GM21528 (cell line): ENCODE results near the gene NAA16.
"Not testable (repeated sequence)": the region's sequence is repeated elsewhere in the genome, so short reads cannot be mapped to it uniquely, and the experiment has no call there.

ENCODE experiments used
- ATAC-seq: cut with Tn5 transposase; IDR thresholded peaks from one replicate; pipeline ENCODE4 v1.9.1; 2021; ENCODE audit warnings: mild to moderate bottlenecking, moderate library complexity; ENCODE audit not compliant: unreplicated experiment, low FRiP score

The NAA16 gene

DNA sequence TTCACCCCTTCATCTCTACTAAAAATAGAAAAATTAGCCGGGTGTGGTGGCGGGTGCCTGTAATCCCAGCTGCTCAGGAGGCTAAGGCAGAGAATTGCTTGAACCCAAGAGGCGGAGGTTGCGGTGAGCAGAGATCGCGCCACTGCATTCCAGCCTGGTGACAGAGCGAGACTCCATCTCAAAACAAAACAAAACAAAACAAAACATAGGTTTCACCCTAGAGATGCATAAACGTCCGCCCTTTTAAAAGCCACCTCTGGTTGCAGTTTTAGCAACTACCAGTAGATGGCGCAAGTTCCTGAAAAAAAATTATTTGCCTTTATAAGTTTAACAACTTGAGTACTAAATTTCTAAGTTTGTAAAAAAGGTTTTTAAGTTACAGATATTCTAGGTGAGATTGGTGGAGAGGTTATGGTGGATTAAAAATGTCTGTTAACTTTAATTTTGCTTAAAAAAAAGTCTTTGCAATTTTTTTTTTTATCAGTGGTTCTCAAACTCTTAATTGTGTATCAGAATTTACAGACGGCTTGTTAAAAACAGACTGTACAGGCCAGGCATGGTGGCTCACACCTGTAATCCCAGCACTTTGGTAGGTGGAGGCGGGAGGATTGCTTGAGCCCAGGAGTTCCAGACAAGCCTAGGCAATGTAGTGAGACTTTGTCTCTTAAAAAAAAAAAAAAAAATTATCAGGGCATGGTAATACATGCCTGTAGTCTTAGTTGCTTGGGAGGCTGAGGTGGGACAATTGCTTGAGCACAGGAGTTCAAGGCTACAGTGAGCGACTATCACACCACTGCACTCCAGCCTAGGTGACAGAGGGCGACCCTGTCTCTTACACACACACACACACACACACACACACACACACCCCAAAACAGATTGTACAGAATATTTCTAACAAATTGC is 42.1 kb downstream of the NAA16 start:
- ATAC-seq = no peak

DNA sequence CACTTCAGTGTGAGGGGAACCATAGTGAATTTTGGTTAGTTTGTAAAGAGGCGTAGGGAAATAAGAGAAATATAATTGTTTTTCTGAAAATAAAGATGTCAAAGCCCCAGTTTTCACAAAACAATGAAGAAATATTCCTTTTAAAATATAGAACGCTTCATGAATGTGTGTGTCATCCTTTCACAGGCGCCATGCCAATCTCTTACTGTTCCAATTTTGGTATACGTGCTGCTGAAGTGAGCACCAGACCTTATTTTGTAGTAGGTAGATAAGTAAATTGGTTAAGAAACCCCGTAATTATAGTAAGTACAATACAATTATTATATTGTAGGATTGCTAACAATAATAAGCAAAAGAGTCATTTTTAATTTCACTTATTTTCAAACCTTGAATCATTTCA is 43.3 kb downstream of the NAA16 start:
- no peak for ATAC-seq

DNA sequence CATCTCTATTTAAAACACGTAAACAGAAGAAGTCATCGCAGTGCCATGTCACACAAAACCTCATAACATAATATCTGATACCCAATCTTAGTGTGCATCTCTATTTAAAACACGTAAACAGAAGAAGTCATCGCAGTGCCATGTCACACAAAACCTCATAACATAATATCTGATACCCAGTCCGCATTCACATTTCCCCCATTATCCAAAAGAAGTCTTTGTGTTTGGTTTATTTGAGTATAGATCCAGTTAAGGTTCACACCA is 45.2 kb downstream of the NAA16 start:
- not testable (repeated sequence) for ATAC-seq

DNA sequence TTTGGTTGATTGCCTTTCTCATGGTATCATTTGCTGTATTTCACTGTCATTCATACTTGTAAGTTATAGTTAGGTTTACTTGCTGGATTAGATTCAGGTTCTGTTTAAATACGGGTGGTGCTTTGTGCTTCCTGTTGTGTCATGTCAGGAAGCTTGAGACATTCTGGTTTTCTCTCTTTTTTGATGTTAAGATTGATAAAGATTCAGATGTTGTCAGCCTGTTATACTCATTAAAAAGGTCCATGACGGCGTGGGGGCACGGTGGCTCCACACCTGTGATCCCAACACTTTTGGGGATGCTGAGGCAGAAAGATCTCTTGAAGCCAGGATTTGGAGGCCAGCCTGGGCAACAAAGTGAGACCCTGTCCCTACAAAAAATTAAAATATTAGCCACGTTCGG is 45.7 kb downstream of the NAA16 start:
- ATAC-seq = no peak

DNA sequence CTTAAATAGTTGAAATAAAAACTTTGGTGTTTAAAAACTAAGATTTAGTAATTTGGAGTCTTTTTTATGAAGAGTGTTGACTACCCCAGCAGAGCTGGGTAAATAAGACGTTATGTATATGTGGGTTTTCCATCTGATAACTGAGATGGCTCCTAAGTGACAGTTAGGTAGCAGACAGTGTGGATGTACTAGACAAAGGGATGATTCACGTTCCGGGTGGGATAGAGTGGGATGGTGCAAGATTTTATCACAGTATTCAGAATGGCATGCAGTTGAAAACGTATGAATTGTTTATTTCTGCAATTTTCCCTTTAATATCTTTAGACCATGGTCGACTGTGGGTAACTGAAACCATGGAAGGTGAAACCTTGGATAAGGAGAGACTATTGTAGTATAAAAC is 50.4 kb downstream of the NAA16 start:
- ATAC-seq = no peak

DNA sequence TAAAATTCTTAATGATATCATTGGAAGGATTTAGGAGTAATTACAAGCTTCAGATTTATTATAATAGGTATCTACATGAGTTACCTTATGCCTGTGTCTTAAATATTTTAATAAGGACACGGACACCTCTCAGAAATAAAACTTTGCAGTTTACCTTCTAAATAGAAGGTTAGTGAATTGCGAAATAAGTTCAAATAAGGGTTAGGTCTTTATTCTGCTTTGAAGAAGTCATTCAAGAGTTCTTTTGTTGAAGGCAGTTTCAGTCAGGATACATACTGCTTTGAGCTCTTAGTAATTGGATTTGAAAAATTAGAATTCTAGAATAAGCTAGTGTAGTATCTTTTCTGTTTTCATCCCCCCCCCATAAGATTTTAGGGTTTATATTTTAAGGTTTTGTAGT is 53.0 kb downstream of the NAA16 start:
- ATAC-seq = no peak

DNA sequence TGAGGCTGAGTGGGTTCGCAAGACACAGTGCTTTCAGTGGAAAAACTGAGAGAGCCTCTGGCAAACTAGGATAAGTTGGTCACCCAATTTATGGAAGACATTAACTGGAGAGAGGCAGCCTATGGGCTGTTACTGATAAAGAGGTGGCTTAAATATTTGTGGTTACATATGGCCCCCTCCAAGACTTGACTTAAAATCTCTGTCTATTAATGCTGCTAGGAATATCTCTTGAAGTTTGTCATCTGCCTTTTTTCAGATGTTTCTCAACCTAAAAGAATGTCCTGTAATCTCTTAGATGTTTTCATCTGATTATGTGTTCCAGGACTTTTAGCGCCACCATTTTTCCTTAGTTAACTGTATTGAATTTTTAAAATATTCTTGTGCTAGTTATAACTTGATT is 54.6 kb downstream of the NAA16 start:
- ATAC-seq = no peak

DNA sequence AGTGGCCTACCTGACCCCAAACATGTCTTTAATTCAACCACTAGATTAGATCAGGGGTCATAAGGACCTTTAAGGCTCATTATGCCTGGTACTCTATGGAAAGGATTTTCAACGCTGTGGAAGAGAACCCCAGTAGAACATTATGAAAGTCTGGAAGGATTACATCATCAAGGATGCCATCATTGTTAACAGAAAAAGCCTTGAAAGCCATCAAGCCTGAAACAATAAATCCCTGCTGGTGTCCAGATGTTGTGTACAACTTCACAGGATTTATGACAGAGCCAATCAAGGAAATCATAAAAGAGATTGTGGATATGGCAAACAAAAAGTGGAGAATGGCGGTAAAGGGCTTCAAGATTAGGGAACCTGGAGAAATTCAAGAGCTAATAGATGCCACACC is 59.7 kb downstream of the NAA16 start:
- ATAC-seq = no peak

DNA sequence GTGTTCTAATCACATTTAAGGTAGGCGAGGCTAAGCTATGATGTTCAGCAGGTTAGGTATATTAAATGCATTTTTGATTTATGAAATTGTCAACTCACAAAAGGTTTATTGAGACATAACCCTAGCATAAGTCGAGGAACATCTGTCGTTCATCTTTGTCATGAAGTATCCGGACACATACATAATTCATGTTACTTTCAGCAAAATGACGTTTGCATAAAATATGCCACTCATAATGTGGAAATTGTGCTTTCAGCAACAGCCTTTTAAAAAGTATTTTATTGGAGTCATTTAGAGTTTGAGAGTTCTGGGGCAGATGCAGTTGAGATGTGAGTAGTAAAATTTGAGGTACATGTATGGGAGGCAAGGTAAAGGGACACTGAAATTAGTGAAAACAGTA is 66.4 kb downstream of the NAA16 start:
- no peak for ATAC-seq

DNA sequence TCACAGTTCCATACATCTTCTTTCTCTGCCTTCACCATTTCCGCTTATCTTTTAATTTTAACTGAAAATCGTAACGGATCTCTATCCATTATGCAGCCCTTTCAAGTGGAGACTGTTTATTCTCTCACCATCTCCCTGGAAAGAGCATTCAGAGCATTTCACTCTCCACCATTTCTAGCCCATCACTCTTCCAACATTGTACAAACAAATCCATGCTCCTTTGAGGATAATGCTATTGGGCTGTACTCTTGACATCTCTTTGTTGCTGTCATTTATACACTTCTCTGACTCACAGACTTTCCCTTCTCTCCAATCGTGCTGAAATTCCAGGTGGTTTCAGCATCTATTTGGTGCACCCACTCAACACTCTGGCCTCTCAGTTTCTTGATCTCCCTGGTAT is 71.4 kb downstream of the NAA16 start:
- ATAC-seq = no peak

DNA sequence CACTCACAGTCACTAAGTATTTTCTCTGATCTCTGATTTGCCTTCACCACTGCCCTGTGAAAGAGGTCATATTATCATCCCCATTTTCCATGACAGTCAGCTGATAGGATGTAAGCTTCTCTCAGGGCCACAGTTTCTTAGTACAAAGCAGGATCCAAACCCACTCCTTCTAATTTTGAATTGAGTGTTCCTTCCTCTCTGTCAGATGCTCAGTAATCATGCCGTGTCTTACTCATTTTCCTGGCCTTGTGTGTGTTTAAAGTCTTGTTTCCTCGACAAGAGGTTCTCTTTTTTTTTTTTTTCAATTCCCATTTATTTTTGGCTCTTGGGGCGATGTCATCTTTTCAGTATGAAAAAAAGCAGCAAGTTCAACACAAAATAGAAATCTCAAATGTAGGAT is 72.3 kb downstream of the NAA16 start:
- no peak for ATAC-seq

DNA sequence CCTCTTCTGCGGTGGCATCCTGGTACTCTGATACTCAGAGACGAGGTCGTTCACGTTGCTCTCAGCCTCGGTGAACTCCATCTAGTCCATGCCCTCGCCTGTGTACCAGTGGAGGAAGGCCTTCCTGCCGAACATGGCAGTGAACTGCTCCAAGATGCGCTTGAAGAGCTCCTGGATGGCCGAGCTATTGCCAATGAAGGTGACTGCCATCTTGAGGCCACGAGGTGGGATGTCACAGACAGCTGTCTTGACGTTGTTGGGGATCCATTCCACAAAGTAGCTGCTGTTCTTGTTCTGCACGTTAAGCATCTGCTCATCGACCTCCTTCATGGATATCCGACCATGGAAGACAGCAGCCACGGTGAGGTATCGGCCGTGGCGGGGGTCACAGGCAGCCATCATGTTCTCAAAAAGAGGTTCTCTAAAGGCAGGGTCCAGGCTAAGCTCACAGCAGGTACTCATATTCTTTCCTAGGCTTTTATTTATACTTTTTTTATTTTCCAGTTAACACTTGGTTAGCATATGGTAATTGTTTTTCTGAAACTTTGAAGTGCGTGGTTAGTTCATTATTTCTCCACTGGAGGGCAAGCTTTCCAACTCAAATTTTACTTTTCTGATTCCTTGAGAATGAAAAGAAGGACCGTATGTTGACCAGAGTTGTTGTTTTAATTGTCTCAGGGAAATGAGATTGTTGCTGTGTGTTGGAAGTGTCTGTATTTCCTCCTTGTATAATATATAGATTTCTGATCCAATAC is 73.9 kb downstream of the NAA16 start:
- ATAC-seq = no peak

DNA sequence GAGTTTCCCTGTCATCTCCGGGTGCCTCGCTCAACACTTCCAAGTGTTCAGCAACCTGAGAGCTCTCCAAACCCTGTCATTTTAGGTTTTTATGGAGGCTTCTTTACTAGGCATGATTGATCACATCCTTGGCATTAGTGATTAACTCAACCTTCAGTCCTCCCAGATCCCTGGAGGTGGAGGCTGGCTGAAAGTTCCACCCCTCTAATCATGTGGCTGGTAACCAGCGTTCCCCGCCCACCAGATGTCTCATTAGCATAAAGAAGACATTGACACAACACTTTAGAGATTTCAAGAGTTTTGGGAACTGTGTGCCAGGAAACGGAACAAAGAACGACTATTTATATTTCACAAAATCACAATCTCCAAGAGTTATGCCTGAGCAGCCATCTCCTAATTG is 75.1 kb downstream of the NAA16 start:
- ATAC-seq = no peak

DNA sequence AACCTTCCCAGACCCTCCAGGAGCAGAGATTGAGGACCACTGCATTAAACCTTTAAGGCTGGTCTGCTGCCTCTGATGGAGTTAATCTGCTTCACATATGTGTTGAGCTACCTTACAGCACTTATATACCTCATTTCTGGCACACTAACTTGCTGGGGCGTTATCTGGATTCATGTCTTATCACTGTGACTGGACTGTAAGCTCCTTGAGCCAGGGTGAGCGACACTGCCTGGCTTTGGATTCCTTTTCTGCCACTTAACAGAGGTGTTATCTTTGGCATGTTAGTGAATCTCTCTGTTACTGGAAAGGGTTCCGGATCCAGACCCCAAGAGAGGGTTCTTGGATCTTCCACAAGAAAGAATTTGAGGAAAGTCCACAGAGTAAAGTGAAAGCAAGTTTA is 76.5 kb downstream of the NAA16 start:
- ATAC-seq = no peak

DNA sequence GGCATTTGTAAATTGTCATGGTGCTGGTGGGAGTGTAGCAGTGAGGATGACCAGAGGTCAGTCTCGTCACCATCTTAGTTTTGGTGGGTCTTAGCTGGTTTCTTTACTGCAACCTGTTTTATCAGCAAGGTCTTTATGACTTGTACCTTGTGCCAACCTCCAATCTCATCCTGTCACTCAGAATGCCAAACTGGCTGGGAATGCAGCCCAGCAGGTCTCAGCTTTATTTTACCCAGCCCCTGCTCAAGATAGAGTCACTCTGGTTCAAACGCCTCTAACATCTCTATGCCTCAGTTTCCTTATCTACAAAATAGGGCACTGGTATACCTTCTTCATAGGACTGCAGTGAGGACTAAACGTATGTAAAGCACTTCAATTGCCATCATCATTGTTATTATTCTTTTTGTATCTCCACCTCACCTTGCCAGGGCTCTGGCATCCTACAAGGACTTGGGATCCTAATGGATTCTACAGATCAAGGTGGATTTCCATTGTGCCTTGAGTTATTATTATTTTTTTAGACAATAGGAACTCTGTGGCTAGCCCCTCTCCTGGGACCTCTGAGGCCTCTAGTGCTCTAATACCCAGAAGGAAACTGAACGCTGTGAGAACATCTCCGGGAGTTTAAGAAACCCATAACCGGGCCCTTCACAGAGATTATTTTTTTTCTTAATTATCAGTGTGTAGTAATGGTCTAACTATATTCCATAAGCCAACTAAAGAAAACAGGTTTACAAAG is 77.2 kb downstream of the NAA16 start:
- no peak for ATAC-seq

DNA sequence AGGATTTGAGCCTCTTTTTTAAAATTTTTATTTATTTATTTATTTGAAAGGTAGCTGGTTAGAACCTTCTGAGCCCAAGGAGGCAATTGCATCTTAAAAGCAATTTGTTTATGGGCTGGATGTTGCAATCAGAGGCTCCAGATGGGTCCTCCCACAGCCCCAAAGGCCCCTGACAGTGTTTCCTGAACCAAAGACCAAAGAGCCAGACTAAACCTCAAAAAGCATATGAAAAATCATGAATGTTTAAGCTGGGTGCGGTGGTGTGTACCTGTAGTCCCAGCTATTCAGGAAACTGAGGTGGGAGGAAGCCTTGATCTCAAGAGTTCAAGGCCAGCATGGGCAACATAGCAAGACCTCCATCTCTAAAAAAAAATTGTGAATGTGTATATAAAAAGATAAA is 78.5 kb downstream of the NAA16 start:
- ATAC-seq = no peak

DNA sequence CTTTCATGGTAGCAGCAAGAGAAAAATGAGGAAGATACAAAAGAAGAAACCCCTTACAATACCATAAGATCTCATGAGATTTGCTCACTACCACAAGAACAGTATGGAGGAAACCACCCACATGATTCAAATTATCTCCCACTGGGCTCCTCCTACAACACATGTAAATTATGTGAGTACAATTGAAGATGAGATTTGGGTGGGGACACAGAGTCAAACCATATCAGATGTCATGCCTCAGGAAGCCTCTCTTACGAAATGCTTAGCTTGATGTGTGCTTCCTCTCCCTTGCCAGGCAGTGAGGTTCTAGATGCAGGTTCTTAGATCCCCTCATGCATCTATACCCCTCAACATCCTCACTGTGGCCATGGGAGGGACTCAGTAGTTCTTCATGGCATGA is 83.1 kb downstream of the NAA16 start:
- no peak for ATAC-seq

DNA sequence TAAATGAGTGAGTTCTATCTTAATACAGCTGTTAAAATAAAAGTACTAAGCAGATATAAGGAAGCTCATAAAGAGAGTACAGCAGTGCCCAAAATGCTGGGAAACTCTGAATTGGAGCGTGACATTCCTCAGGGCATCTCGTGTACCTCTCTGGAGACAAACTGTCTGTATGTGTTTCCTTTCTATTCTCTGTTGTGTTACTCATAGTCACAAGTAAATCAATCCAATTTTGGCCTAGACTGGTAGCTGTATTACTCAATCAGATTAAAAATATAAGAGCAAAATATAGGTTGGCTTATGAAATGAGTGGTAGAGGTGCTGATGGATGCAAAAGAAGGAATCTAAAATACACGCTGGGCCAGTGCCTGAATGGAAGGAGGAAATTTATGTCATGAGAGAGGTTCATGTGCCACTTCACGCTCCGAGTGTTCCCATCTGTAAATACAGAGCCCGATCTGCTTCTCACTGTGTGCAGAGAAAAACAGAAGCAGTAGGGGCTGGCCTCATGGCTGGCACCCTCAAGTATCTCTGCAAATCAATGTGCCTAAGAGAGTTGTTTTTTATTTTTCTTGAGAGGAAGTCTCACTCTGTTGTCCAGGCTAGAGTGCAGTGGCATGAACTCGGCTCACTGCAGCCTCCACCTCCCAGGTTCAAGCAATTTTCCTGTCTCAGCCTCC is 87.6 kb downstream of the NAA16 start:
- ATAC-seq = no peak

DNA sequence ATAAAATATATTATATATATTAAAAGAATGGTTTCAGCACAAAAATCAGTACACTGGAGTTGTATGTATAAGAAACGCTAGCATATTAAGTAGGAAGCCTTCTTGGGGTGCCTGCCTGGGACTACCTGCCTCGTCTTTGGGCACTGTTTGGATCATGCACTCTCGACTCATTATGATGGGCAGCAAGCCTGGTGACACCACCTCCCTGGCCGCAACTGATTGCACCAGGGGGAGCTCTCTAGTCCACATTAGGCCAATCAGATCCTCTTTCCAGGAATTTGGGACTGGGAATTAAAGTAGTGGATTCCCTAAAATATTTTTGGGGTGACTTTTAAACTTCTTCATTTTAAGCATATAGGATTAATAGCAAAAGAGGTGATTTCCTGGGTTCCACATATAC is 90.3 kb downstream of the NAA16 start:
- ATAC-seq = no peak

DNA sequence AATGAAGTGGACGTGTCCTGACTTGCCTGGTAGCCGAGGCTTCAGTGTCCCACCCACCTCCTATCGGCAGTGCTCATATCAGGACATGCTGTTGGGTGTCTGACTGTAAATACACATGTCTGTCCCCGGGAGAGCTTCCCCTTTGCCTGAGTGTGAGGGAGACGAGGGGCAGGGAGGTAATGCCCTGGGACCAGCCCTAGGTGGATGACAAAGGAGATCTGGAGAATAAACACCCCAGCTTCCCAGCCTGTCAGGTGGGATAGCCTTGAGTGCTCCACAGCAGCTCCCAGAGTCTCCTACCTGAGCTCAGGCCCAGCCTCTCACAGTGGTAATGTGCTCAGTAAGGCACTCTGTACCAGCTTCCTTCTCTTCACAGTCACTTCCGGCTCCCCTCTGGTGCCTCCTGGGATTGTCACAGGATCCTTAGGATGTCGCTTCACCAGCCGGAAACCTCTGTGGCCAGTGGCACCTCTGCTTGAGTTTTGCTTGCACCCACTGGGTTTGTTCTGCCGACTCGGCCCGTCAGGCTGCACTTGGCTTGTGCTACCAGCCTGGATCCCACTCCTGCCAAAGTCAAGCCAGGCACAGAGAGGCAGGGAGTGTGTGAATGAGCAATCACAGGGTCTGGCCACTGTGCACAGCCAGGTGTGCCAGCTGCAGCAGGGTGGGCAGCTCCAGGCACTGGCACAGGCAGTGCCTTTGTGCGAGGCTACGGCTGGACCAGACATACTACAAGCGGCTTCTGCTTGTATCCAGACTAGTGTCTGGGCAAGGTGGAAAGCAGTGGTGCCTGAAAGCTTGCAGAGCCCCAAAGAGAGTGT is 91.8 kb downstream of the NAA16 start:
- ATAC-seq = no peak
